IgD-negative memory B cell (primary cell): Measurements from ENCODE around the gene HCN1. TPM values are rescaled to one million over a fixed set of nuclear protein-coding genes. Genes with fewer than 3 reads are reported as not detected.
A peak's percentile ranks its signal among the peaks of the same experiment; 100 is the strongest.
"Not testable (repeated sequence)": the region's sequence is repeated elsewhere in the genome, so short reads cannot be mapped to it uniquely, and the experiment has no call there.

Source experiments
- H3K27ac Mint-ChIP-seq, 3 donors: one replicate each; pipeline ENCODE4 v1.8.0; 2020 to 2022; ENCODE audit warnings: mild to moderate bottlenecking in 3 of 3, mixed read lengths in 3 of 3, moderate library complexity in 1 of 3
- H3K27me3 Mint-ChIP-seq: one replicate; pipeline ENCODE4 v1.8.0; 2021; ENCODE audit warnings: mixed read lengths
- H3K36me3 Mint-ChIP-seq: one replicate; pipeline ENCODE4 v1.8.0; 2020; ENCODE audit warnings: mild to moderate bottlenecking, mixed read lengths
- H3K4me1 Mint-ChIP-seq, 3 donors: one replicate each; pipeline ENCODE4 v1.8.0; 2020 to 2022; ENCODE audit warnings: mixed read lengths in 3 of 3, mild to moderate bottlenecking in 1 of 3
- H3K4me3 Mint-ChIP-seq, 4 donors: one replicate each; pipeline ENCODE4 v1.8.0; 2020 to 2022; ENCODE audit warnings: mild to moderate bottlenecking in 4 of 4, mixed read lengths in 4 of 4, moderate library complexity in 3 of 4
- H3K9me3 Mint-ChIP-seq, 3 donors: one replicate each; pipeline ENCODE4 v1.8.0; 2020 to 2021; ENCODE audit warnings: mixed read lengths in 3 of 3, mild to moderate bottlenecking in 1 of 3
- polyA plus RNA-seq: library from polyadenylated mRNA; unstranded; fragments of 300-500 nt; fragmentation: Illumina TruSeq; gene quantifications from one replicate; pipeline ENCODE4 v1.2.3, GENCODE V29; 2021

The HCN1 gene
- polyA plus RNA-seq, 1 donor from 2014 or later, result not detected

DNA sequence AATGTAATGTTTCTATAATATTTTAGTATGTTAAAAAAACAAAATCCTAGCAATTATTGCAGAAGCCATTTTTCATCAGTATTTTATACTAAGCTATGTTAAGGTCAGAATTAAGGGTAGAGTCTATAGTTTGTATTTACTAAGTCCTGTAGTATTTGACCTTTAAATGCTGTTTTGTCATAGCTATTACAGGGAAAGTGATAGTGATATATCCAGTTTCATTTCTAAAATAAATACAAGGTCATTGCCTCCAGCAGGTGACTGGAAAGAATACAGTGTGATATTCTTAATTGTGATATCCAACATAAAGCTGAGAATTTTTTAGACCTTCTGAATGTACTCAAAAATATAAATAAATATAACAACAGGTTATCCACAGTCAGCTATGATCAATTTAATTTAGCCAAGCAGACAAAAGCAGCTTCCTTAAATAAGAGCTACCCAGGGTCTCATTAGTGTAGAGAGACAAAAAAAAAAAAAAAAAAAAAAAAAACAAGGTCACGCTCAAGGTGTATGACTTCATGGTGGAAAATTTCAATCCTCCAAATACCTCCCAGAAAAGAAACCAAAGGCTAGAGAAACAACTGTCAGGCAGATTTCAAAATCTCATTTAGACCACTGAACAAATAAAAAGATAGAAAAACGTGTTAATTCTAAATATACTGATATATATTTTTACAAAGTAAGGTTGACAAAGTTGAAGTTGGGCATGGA is 278.7 kb downstream of the HCN1 start:
- Mint-ChIP-seq H3K9me3 (peaks cover 0 to 14% (median 2%) of the 10 kb centered on the region in 3 donors), H3K27me3 (no peaks in the 10 kb centered on the region), H3K27ac (no peak overlapping the region), H3K4me3 (no peak overlapping the region), H3K4me1 (peaks cover 0 to 1% (median 0%) of the 10 kb centered on the region in 3 donors), H3K36me3 (no peaks in the 10 kb centered on the region)

DNA sequence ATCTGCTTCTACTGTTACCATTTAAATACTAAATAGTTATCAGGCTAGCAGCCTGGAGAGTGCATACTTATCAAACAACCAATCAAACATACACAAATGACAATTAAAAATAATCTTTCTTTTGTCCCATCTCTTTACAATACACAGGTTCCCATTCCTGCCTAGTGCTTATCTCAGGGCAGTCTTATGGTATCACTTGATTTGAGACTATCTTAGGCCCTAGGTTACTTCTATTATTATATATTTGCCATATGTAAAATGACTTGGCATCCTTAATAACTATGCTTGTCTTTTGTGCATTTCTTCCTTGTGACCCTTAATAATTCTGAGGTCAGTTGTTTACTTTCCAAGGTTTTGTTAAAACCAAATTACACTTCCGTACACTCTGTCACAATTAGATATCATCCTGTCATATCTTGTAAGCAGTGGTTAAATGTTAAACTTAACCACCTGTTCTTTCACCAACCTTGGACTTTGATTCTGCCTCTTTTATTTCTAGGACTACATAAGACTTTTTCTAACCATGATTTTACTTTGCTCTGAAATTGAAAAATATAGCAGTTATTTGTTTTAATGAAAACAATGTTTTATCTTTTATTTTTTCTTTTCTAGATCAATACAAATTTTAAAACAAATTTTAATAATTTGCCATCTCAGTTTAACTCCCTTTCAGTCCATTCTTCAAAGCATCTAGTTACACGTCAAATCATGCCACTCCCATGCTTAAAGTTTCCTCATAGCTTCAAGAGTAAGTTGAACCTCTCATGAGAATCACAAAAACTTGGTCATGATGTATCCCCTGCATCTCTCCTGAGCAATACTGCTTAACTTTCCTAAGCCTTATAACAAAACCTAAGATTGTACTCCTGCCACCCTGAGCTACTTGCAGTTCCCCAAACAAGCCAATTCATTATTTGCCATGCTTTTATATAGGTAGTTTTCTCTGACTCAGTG is 281.3 kb downstream of the HCN1 start:
- Mint-ChIP-seq H3K27ac (no peak overlapping the region), H3K36me3 (no peaks in the 10 kb centered on the region), H3K4me1 (peaks cover 0 to 1% (median 0%) of the 10 kb centered on the region in 3 donors), H3K4me3 (no peak overlapping the region), H3K9me3 (peaks cover 0 to 8% (median 3%) of the 10 kb centered on the region in 3 donors), H3K27me3 (no peaks in the 10 kb centered on the region)

DNA sequence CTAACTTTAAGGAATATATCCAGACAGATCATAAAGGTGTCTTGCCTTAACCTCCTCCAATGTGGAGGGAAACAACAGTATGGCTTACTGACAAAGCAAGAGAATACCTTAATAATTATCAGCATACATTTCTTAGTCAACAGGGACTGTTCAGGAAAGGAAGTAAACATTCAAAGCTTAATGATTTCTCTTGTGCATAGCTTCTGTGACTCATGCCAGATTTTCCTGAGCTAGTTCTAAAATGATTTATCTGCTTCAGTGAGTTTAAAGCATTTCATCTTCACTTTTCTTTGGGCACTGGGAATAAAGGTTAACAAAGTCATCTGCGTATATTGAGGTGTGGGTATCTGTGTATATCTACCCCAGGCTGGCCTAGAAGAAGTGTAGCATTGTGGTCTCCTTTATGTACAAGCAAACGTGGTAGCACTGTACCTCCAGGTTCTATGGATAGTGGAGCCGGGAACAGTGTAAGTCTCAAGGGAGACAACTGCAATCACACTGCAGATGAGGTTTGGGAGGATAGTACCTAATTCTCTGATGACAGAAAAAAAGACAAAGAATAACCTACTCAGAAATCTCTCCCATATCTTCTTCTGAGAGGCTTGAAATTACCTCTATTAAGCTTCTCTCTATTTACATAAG is 284.1 kb downstream of the HCN1 start:
- Mint-ChIP-seq H3K9me3 (peaks cover 0 to 8% (median 3%) of the 10 kb centered on the region in 3 donors), H3K27ac (peak overlapping the region in 1 of 3 donors; percentile 9), H3K4me3 (no peak overlapping the region), H3K27me3 (no peaks in the 10 kb centered on the region), H3K36me3 (no peaks in the 10 kb centered on the region), H3K4me1 (no peaks in the 10 kb centered on the region)

DNA sequence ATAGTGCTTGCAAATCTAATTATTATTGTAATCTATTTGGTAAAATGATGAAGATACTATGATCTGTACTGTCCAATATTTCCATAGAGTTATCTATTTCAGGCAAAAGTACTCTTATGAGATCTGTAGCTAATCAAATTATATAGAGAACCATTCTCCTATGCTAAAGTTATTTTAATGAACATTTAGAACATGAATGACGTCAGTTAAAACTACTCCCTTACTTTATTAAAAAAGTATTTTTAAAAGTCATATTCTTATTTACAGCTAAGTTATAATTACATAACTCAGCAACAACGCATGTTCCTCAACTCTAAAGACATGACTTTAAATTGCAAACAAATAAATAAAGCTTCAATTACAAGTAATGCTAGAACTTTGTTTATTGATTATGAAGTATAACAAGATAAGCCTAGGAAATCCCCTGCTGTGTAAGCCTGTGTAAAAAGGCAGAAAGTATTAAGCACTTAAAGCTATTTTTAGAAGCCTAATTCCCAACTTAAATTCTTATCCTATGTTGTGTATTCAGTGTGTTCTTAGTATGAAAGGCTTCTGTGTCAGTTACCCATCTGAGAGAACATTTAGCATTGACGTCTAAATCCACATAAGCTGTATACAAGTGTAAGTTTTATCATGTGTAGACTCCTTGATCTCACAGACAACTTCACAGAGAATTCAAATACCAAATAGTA is 285.7 kb downstream of the HCN1 start:
- H3K4me3 Mint-ChIP-seq, result no peak overlapping the region
- H3K4me1 Mint-ChIP-seq, result no peaks in the 10 kb centered on the region
- no peaks in the 10 kb centered on the region for H3K36me3 Mint-ChIP-seq
- H3K27ac Mint-ChIP-seq, result no peak overlapping the region
- H3K27me3 Mint-ChIP-seq, result no peaks in the 10 kb centered on the region
- H3K9me3 Mint-ChIP-seq, result peaks cover 0 to 8% (median 3%) of the 10 kb centered on the region in 3 donors

DNA sequence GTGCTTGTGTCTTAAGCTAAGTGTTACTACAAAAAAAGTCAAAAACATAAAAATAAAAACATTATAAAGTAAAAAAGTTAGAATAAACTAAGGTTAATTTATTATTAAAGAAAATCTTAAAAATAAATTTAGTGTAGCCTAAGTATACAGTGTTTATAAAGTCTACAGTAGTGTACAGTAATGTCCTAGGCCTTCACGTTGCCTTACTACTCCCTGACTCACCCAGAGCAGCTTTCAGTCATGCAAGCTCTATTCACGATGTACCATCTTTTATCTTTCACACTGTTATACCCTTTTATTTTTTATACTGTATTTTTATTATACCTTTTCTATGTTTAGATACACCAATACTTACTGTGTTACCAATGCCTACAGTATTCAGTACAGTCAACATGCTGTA is 288.1 kb downstream of the HCN1 start:
- H3K4me3 Mint-ChIP-seq, result no peak overlapping the region
- H3K27ac Mint-ChIP-seq, result no peak overlapping the region
- H3K36me3 Mint-ChIP-seq, result no peaks in the 10 kb centered on the region
- no peaks in the 10 kb centered on the region for H3K27me3 Mint-ChIP-seq
- H3K4me1 Mint-ChIP-seq, result no peaks in the 10 kb centered on the region
- peaks cover 0 to 4% (median 1%) of the 10 kb centered on the region in 3 donors for H3K9me3 Mint-ChIP-seq

DNA sequence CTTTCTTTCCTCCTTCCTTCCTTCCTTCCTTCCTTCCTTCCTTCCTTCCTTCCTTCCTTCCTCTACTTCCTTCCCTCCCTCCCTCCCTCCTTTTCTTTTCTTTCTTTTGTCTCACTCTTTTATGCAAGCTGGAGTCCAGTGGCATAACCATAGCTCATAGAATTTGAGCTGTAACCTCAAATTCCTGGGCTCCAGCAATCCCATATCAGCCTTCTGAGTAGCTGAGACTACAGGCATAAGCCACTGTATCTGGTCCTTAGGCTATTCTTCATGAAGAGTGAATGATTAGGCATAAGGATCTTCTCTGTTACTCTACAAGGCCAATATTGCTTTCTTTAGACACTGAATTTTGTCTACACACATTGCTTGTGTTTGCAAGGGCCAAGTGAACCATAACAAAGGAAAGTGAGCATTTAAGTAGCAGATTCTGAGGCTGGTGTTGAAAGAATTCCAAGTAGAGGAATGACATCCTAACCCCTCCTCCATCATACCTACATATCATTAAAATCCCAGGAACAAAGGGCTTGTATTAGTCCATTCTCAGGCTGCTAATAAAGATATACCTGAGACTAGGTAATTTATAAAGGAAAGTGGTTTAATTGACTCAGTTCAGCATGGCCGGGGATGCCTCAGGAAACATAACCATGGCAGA is 293.2 kb downstream of the HCN1 start:
- Mint-ChIP-seq H3K4me1 (no peaks in the 10 kb centered on the region), H3K36me3 (no peaks in the 10 kb centered on the region), H3K27ac (no peak overlapping the region), H3K27me3 (no peaks in the 10 kb centered on the region), H3K4me3 (no peak overlapping the region), H3K9me3 (peaks cover 0 to 4% (median 4%) of the 10 kb centered on the region in 3 donors)

DNA sequence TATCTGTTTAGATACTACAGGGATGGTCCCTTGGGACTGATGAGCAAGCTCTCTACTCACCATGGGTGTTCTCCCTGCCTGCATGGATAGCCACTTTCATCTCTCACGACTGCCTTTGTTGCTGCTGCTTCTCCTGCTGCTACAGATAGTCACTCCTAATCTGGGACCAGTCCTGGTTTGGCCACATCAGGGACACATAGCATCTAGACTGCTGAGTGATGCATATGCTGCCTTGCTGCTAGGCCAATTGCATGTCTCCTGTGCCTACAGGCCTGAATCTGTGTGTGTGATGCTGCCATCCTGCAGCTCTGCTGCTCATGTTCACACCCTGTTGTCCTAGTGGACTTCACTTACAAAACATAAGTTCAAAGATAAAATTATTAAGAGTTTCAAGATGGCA is 297.1 kb downstream of the HCN1 start:
- Mint-ChIP-seq H3K4me1 (no peaks in the 10 kb centered on the region), H3K36me3 (no peaks in the 10 kb centered on the region), H3K4me3 (no peak overlapping the region), H3K27me3 (no peaks in the 10 kb centered on the region), H3K9me3 (peaks cover 2 to 8% (median 4%) of the 10 kb centered on the region in 3 donors), H3K27ac (no peak overlapping the region)

DNA sequence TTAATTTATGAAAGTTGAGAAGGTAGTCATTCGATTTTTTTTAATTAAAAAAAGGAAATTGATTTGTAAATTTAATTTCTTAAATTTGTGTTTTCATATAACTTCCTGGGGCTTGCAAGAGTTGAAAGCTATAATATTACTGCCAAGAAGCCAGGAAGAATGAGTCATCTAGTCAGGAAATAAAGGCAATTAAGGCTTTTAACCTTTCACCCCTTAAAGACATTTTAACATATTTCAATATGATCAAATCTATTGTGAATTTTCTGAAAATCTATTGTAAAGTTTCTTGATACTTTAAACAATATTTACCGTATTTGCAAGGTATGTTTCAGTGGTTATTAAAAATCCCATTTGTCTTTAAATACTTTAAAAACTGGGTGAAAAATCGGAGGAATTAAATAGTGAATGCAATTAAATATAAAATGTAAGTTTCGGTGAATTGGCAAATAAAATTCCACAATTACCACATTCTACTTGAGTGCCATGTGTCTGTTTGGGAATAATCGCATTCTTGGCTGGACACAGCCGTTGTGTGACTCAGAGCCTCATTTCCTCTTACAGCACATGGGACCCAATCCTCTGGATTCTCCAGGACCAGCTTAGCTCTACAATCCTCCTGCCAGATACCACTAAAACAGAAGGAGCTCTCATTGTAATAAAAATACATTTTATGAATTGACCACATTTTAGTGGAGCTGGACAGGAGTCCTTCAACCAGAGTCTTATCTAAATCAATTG is 310.7 kb downstream of the HCN1 start:
- H3K27me3 Mint-ChIP-seq, result no peaks in the 10 kb centered on the region
- no peak overlapping the region for H3K4me3 Mint-ChIP-seq
- no peaks in the 10 kb centered on the region for H3K4me1 Mint-ChIP-seq
- H3K27ac Mint-ChIP-seq, result no peak overlapping the region
- H3K36me3 Mint-ChIP-seq, result no peaks in the 10 kb centered on the region
- peaks cover 2 to 8% (median 4%) of the 10 kb centered on the region in 3 donors for H3K9me3 Mint-ChIP-seq

DNA sequence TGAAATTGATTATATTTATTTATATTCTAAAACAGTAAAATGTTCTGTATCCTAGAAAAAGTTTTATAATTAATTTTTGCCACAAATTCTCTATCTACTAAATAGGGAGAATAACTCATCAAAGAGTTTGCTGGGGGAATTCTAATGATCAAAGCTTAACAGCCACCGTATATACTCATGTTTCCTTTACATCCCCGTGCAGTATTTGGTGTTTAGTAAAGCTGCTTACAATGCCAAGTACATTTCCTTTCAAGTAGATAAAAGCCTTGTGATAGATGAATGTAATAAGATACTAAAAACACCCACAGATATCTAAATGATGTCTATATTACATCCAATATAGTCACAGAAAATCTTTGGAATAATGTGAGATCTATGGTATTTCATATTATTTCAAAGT is 312.2 kb downstream of the HCN1 start:
- no peaks in the 10 kb centered on the region for H3K4me1 Mint-ChIP-seq
- no peaks in the 10 kb centered on the region for H3K36me3 Mint-ChIP-seq
- peaks cover 2 to 8% (median 4%) of the 10 kb centered on the region in 3 donors for H3K9me3 Mint-ChIP-seq
- no peaks in the 10 kb centered on the region for H3K27me3 Mint-ChIP-seq
- no peak overlapping the region for H3K4me3 Mint-ChIP-seq
- no peak overlapping the region for H3K27ac Mint-ChIP-seq

DNA sequence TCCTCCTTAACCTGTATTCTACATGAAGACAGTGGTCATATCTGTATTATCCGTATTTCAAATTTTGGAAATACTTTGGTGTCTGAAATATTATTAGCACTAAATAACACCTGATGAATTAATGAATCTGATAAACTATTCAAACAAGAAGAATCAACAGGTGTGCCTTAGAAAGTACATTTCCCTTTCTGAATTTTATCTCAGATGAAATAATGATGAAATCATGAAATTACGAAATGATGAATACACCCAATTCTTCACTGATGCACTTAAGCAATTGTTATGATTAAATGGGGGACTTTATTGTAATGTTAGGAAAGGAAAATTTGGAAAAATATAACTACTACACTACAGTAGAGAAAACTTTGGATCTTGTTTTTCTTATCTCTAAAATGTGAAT is 313.6 kb downstream of the HCN1 start:
- Mint-ChIP-seq H3K36me3 (no peaks in the 10 kb centered on the region), H3K27me3 (no peaks in the 10 kb centered on the region), H3K4me1 (no peaks in the 10 kb centered on the region), H3K27ac (no peak overlapping the region), H3K9me3 (peaks cover 0 to 8% (median 4%) of the 10 kb centered on the region in 3 donors), H3K4me3 (no peak overlapping the region)

DNA sequence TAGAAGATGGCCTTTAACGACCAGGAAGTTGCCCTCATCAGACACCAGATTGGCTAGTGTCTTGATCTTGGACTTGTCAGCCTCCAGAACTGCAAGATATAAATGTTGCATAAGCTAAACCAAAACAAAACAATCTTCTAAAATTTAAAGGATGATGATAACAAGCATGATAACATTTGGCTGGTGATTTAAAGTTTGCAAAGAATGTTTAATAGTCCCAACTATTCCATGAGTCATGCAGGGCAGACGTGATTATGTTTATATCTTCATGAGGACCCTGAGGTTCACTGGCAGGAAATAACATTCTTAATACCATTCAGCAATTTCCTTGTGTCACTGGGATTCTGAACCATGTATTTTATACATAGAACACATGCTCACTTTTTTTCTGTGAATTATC is 319.8 kb downstream of the HCN1 start:
- H3K9me3 Mint-ChIP-seq, result peaks cover 0 to 1% (median 1%) of the 10 kb centered on the region in 3 donors
- no peaks in the 10 kb centered on the region for H3K27me3 Mint-ChIP-seq
- H3K27ac Mint-ChIP-seq, result no peak overlapping the region
- no peaks in the 10 kb centered on the region for H3K36me3 Mint-ChIP-seq
- H3K4me3 Mint-ChIP-seq, result no peak overlapping the region
- no peaks in the 10 kb centered on the region for H3K4me1 Mint-ChIP-seq

DNA sequence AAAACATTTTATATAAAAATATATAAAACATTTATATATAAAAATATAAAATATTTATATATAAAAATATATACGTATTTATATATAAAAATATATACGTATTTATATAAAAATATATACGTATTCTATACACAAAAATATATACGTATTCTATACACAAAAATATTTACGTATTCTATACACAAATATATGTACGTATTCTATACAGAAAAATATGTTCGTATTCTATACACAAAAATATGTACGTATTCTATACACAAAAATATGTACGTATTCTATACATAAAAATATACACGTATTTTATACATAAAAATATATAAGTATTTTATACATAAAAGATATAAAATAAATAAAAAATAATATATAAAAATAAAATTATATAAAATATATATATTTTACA is 323.6 kb downstream of the HCN1 start:
- Mint-ChIP-seq H3K27ac (no peak overlapping the region), H3K36me3 (no peaks in the 10 kb centered on the region), H3K27me3 (no peaks in the 10 kb centered on the region), H3K4me1 (no peaks in the 10 kb centered on the region), H3K4me3 (no peak overlapping the region), H3K9me3 (no peaks in the 10 kb centered on the region)

DNA sequence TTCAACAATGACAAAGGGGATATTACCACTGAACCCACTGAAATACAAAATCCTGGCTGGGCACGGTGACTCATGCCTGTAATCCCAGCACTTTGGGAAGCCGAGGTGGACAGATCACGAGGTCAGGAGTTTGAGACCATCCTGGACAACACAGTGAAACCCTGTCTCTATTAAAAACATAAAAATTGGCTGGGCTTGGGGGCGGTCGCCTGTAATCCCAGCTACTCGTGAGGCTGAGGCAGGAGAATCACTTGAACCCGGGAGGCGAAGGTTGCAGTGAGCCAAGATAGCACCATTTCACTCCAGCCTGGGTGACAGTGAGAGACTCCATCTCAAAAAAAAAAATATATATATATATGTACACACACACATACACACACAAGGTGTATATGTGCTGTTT is 324.8 kb downstream of the HCN1 start:
- not testable (repeated sequence) for H3K9me3 Mint-ChIP-seq, H3K4me3 Mint-ChIP-seq, H3K27me3 Mint-ChIP-seq, H3K27ac Mint-ChIP-seq, H3K36me3 Mint-ChIP-seq, H3K4me1 Mint-ChIP-seq
